GM12874 (cell line): ENCODE data around the gene CALML3.

ENCODE experiments used
- TF ChIP-seq, protein P1 (sequence below): IDR thresholded peaks from 2 replicates; pipeline ENCODE4 v1.5.1; 2011; ENCODE audit warnings: low read depth, mild to moderate bottlenecking, control low read depth, low read length, moderate library complexity; ENCODE audit not compliant: insufficient read depth

Gene CALML3

GRCh38 chr10:5511885-5512280 is 12.9 kb upstream of the CALML3 start:
- TF ChIP-seq, protein P1, sequence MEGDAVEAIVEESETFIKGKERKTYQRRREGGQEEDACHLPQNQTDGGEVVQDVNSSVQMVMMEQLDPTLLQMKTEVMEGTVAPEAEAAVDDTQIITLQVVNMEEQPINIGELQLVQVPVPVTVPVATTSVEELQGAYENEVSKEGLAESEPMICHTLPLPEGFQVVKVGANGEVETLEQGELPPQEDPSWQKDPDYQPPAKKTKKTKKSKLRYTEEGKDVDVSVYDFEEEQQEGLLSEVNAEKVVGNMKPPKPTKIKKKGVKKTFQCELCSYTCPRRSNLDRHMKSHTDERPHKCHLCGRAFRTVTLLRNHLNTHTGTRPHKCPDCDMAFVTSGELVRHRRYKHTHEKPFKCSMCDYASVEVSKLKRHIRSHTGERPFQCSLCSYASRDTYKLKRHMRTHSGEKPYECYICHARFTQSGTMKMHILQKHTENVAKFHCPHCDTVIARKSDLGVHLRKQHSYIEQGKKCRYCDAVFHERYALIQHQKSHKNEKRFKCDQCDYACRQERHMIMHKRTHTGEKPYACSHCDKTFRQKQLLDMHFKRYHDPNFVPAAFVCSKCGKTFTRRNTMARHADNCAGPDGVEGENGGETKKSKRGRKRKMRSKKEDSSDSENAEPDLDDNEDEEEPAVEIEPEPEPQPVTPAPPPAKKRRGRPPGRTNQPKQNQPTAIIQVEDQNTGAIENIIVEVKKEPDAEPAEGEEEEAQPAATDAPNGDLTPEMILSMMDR = no peak

DNA sequence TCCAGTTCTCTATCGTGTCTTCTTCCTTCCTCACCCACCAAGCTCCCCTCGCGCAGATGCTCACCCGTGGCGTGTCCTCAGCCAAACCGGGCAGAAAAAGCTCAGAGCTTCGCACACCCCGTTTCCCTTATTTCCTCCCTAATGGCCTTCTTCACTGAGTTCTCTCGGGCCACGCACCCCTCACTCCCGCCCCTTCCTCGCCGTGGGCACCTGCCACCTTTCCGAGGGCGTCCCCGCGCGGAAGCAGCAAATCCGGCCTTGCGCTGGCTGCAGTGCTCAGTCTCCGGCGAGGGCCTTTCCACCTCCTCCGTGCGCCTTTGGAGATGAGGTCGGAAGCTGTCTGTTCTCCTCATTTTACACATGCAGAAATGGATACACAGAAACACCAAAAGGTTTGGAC is 12.4 kb upstream of the CALML3 start:
- TF ChIP-seq, protein P1 = no peak

DNA sequence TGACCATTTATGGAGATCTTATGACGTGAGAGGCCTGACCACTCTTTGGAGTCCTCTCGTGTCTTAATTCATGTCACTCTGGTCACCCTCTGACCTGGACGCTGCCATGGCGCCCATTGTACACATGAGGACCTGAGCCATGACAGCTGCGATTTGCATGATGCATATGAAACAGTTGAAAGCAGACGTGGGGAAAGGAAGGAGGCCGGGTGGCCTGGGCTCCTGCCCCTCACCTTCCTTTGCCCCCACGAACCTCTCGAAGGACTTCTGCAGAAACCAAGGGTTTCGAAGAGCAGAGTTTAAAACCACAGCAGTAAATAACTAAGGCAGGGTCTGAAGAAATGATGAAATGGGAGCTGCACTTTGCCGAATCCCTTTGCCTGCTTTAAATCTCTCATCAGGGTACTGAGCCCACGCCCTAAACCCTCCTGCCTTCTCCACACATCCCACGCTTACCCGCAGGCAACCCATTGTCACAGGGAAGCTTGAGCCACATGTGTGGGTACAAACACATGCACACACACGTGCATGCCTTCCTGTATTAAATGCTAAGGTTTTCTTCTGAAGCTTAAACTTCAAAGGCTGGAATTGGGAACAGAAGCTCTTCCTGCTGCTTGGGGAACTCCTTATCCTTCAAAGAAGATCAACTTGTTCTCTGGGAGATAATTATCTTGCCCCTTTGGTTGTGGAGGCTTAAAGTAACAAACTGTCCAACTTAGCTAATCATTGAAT is 11.7 kb upstream of the CALML3 start:
- TF ChIP-seq, protein P1 = no peak

DNA sequence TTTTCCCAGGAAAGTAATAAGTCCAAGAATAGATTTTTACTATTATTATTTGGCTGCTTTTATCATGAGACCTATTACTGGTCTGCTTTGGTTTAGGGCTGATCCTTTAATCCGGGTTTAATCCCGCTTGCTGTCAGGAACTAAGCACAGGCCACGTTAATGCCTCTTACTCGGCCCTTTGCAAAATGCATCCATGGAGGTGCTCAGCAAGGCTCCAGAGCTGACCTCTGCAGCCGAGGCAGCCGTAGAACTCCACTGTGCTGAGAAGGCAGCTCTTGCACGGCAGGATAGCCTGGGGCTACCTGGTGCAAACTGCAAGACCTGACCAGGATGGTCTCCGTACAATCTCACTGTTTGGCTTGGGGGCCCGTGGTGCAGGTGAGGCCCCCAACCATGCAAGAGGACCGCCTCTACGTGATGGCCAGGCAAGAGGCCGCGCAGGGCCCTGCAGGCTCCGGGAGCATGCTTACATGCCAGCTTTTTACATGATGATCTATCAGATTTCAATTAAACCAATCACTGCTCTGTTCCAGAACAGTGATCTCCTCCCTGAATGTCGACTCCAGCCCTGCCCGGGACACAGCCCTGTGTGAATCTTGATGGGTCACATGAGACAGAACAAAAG is 10.4 kb upstream of the CALML3 start:
- TF ChIP-seq, protein P1 = no peak

- TF ChIP-seq, protein P1 = no peak
Measured at GRCh38 chr10:5515948-5516761, 8.6 kb upstream of the CALML3 start.

- TF ChIP-seq, protein P1 = no peak
Measured at GRCh38 chr10:5517546-5517945, 7.2 kb upstream of the CALML3 start.

DNA sequence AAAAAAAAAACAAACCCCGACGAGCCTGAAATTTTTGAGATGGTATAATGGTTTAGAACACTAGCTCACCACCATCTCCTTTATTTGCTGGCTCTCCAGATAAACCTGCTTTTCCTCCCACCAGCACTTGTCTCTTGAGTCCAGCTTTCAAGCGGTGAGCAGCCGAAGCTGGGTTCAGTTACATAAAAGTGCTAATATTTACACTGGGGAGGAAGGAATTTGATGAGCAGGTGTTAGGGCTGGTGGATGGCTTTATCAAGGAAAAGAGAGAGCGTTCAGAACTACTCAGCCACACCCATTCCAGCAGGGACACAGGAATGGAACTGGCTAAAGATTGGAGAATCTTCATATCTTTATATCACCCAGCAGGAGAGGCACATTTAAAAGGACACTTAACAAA is 6.6 kb upstream of the CALML3 start:
- TF ChIP-seq, protein P1 = no peak
